H1 (cell line): ENCODE measurements around the gene SPTBN1. TPM values are rescaled to one million over a fixed set of nuclear protein-coding genes. Genes with fewer than 3 reads are reported as not detected.

Experiments used
- CTCF ChIA-PET: fragments of 300-600 bp; sonication (Branson Sonifier 250); formaldehyde crosslinking; loops from one replicate; lab custom pipeline; 2021; ENCODE audit not compliant: partially characterized antibody; lab: Charles Lee
- POLR2A ChIA-PET: fragments of 300-600 bp; sonication (Branson Sonifier 250); formaldehyde crosslinking; loops from one replicate; lab custom pipeline; 2021; ENCODE audit warnings: inconsistent platforms; ENCODE audit not compliant: partially characterized antibody; lab: Charles Lee
- DNase-seq, 2 experiments: peaks; one replicate each; pipeline versions ENCODE4 v3.0.0 to v3.0.0-alpha.2; 2010 to 2022; ENCODE audit warnings: low spot score in 2 of 2, low read depth in 1 of 2, mixed read lengths in 1 of 2
- FAIRE-seq: peaks from 2 replicates; lab custom pipeline; 2011; peaks lifted over from hg19 to GRCh38; lab: Jason Lieb, UNC
- H2AFZ ChIP-seq: 2 replicates; pipeline ENCODE4 v1.8.1; 2012; ENCODE audit warnings: low read length, inconsistent platforms
- H2AK5ac ChIP-seq: 2 replicates; pipeline ENCODE4 v1.6.1; 2013; ENCODE audit warnings: low read depth, low read length
- H2BK120ac ChIP-seq: replicated peaks from 2 replicates; pipeline ENCODE3; 2013; ENCODE audit warnings: low read depth, low read length, inconsistent platforms
- H2BK12ac ChIP-seq: 2 replicates; pipeline ENCODE4 v1.6.1; 2013; ENCODE audit warnings: low read depth, low read length
- H2BK15ac ChIP-seq: 2 replicates; pipeline ENCODE4 v1.6.1; 2013; ENCODE audit warnings: low read length
- H2BK20ac ChIP-seq: 2 replicates; pipeline ENCODE4 v1.6.1; 2013; ENCODE audit warnings: low read length
- H2BK5ac ChIP-seq: 2 replicates; pipeline ENCODE4 v1.6.1; 2013; ENCODE audit warnings: low read depth, low read length
- H3K14ac ChIP-seq: 2 replicates; pipeline ENCODE4 v1.6.1; 2013; ENCODE audit warnings: inconsistent platforms; ENCODE audit not compliant: insufficient read length
- H3K18ac ChIP-seq: 2 replicates; pipeline ENCODE4 v1.6.1; 2013; ENCODE audit warnings: low read length; ENCODE audit errors: extremely low read depth
- H3K23ac ChIP-seq: 2 replicates; pipeline ENCODE4 v1.6.1; 2013; ENCODE audit warnings: inconsistent platforms; ENCODE audit not compliant: insufficient read length
- H3K23me2 ChIP-seq: 2 replicates; pipeline ENCODE4 v1.6.1; 2013; ENCODE audit warnings: low read depth, low read length
- H3K27ac ChIP-seq: 2 replicates; pipeline ENCODE4 v1.6.1; 2011; ENCODE audit warnings: low read depth, low read length, inconsistent platforms
- H3K27me3 ChIP-seq, 4 experiments: replicated peaks in 1 of 4; 1 replicate in 1 of 4; 2 replicates in 3 of 4; pipeline versions ENCODE4 v1.6.1 to v1.8.1; 2011 to 2013; ENCODE audit warnings: low read length in 3 of 4, mild to moderate bottlenecking in 3 of 4, inconsistent platforms in 2 of 4, mixed read lengths in 2 of 4, moderate library complexity in 1 of 4; ENCODE audit not compliant: control insufficient read depth in 3 of 4, insufficient read depth in 3 of 4; ENCODE audit errors: extremely low read depth in 1 of 4
- H3K36me3 ChIP-seq, 4 experiments: 2 replicates each; pipeline versions ENCODE4 v1.6.1 to v1.8.1; 2011 to 2013; ENCODE audit warnings: mild to moderate bottlenecking in 4 of 4, low read length in 3 of 4, moderate library complexity in 2 of 4, control low read depth in 1 of 4, inconsistent platforms in 1 of 4; ENCODE audit not compliant: insufficient read depth in 4 of 4, control insufficient read depth in 2 of 4
- H3K4ac ChIP-seq: replicated peaks from 2 replicates; pipeline ENCODE3; 2013; ENCODE audit warnings: low read length, low read depth, mixed read lengths, inconsistent platforms; ENCODE audit not compliant: insufficient read length
- H3K4me1 ChIP-seq, 4 experiments: replicated peaks in 1 of 4; 1 replicate in 1 of 4; 2 replicates in 3 of 4; pipeline versions ENCODE4 v1.6.1 to v1.8.1; 2011 to 2013; ENCODE audit warnings: low read length in 3 of 4, inconsistent platforms in 2 of 4, mixed read lengths in 1 of 4; ENCODE audit not compliant: insufficient read depth in 4 of 4, control insufficient read depth in 3 of 4
- H3K4me2 ChIP-seq, 2 experiments: 2 replicates each; pipeline versions ENCODE4 v1.6.1 to v1.8.1; 2011 to 2013; ENCODE audit warnings: low read depth in 2 of 2, low read length in 2 of 2, control low read depth in 1 of 2, inconsistent platforms in 1 of 2, mild to moderate bottlenecking in 1 of 2; ENCODE audit not compliant: insufficient read depth in 1 of 2
- H3K4me3 ChIP-seq, 4 experiments: fragments of 200-600, 300-600 bp in 1 of 4; sonication (generic), shearing (Covaris generic), sonication (Bioruptor Twin) in 1 of 4; 2 replicates each; pipeline versions ENCODE4 v1.5.1 to v1.8.1; 2011 to 2016; ENCODE audit warnings: low read length in 4 of 4, low read depth in 3 of 4, control low read depth in 2 of 4, inconsistent platforms in 2 of 4, mild to moderate bottlenecking in 2 of 4, mixed read lengths in 1 of 4, moderate library complexity in 1 of 4; ENCODE audit not compliant: insufficient read depth in 2 of 4; ENCODE audit errors: extremely low read depth in 1 of 4
- H3K56ac ChIP-seq: replicated peaks from 2 replicates; pipeline ENCODE3; 2013; ENCODE audit warnings: low read depth, mild to moderate bottlenecking, mixed read lengths, low read length, inconsistent platforms; ENCODE audit not compliant: insufficient read length
- H3K79me1 ChIP-seq: 2 replicates; pipeline ENCODE4 v1.6.1; 2013; ENCODE audit warnings: low read depth, low read length, control low read depth
- H3K79me2 ChIP-seq, 2 experiments: 2 replicates each; pipeline versions ENCODE4 v1.6.1 to v1.8.1; 2012 to 2013; ENCODE audit warnings: low read length in 2 of 2, mild to moderate bottlenecking in 2 of 2, inconsistent platforms in 1 of 2; ENCODE audit not compliant: insufficient read depth in 2 of 2, control insufficient read depth in 1 of 2
- H3K9ac ChIP-seq, 4 experiments: replicated peaks in 1 of 4; 1 replicate in 1 of 4; 2 replicates in 3 of 4; pipeline versions ENCODE4 v1.6.1 to v1.8.1; 2011 to 2013; ENCODE audit warnings: low read depth in 3 of 4, low read length in 3 of 4, control low read depth in 2 of 4, mild to moderate bottlenecking in 2 of 4, moderate library complexity in 2 of 4, inconsistent platforms in 1 of 4; ENCODE audit errors: extremely low read depth in 1 of 4
- H3K9me3 ChIP-seq, 2 experiments: 2 replicates each; pipeline versions ENCODE4 v1.6.1 to v1.8.1; 2012 to 2013; ENCODE audit warnings: mild to moderate bottlenecking in 2 of 2, moderate library complexity in 2 of 2, control low read depth in 1 of 2, inconsistent platforms in 1 of 2, low read depth in 1 of 2, low read length in 1 of 2, mixed read lengths in 1 of 2; ENCODE audit not compliant: insufficient read depth in 2 of 2
- H4K20me1 ChIP-seq, 2 experiments: replicated peaks in 1 of 2; 2 replicates each; pipeline versions ENCODE3 to v1.8.1; 2011 to 2013; ENCODE audit warnings: inconsistent platforms in 2 of 2, low read length in 2 of 2, mild to moderate bottlenecking in 1 of 2; ENCODE audit not compliant: insufficient read depth in 2 of 2, control insufficient read depth in 1 of 2
- H4K5ac ChIP-seq: 2 replicates; pipeline ENCODE4 v1.6.1; 2013; ENCODE audit warnings: low read length, low read depth, mixed read lengths, inconsistent platforms; ENCODE audit not compliant: insufficient read length
- H4K8ac ChIP-seq: 2 replicates; pipeline ENCODE4 v1.8.0; 2013; ENCODE audit warnings: mild to moderate bottlenecking, moderate library complexity, low read length, inconsistent platforms; ENCODE audit not compliant: insufficient read depth; ENCODE audit errors: extremely low read depth
- H4K91ac ChIP-seq: replicated peaks from 2 replicates; pipeline ENCODE3; 2013; ENCODE audit warnings: low read length, mixed read lengths, inconsistent platforms; ENCODE audit not compliant: insufficient read length
- ASH2L ChIP-seq: fragments of 200-600, 300-600 bp; sonication (generic); IDR thresholded peaks from one replicate; pipeline ENCODE4 v1.7.1; 2017; ENCODE audit warnings: low read length
- EGR1 ChIP-seq: IDR thresholded peaks from 2 replicates; pipeline ENCODE4 v1.6.1; 2011; ENCODE audit warnings: low read depth, low read length, borderline replicate concordance
- FOSL1 ChIP-seq: IDR thresholded peaks from 2 replicates; pipeline ENCODE4 v1.6.1; 2011; ENCODE audit warnings: mild to moderate bottlenecking, low read depth, low read length, moderate library complexity; ENCODE audit not compliant: insufficient read depth
- KDM5A ChIP-seq: fragments of 200-600 bp; IDR thresholded peaks from 2 replicates; pipeline ENCODE4 v1.7.1; 2012; ENCODE audit warnings: mild to moderate bottlenecking, low read length, inconsistent platforms, mixed read lengths
- MAFK ChIP-seq: IDR thresholded peaks from 2 replicates; pipeline ENCODE4 v1.6.1; 2012; ENCODE audit warnings: low read depth, mild to moderate bottlenecking, improper control_type of control experiment, low read length
- NANOG ChIP-seq: IDR thresholded peaks from 2 replicates; pipeline ENCODE4 v1.6.1; 2011; ENCODE audit warnings: low read length, low read depth, mild to moderate bottlenecking, inconsistent platforms; ENCODE audit not compliant: insufficient read depth, poor library complexity, severe bottlenecking
- POLR2AphosphoS5 ChIP-seq: IDR thresholded peaks from 2 replicates; pipeline ENCODE4 v1.6.1; 2011; ENCODE audit warnings: low read depth, low read length
- RBBP5 ChIP-seq: IDR thresholded peaks from 2 replicates; pipeline ENCODE4 v1.7.1; 2012; ENCODE audit warnings: low read depth, mild to moderate bottlenecking, inconsistent platforms, low read length, moderate library complexity, borderline replicate concordance
- WGBS, 2 experiments: shearing (Covaris generic) in 1 of 2; methylation state at CpG; one replicate each; pipeline versions ENCODE4 v1.1.6 to v1.1.7; 2013 to 2015; ENCODE audit warnings: low lambda C conversion rate in 2 of 2, mixed read lengths in 2 of 2, inconsistent platforms in 1 of 2, low coverage in 1 of 2, missing lambda C conversion rate in 1 of 2; ENCODE audit not compliant: insufficient replicate concordance in 2 of 2, insufficient coverage in 1 of 2, insufficient read length in 1 of 2; ENCODE audit errors: extremely low coverage in 1 of 2, missing lambda C conversion rate in 1 of 2; 5-methylcytosine and 5-hydroxymethylcytosine counted together
- polyA plus RNA-seq, 7 experiments: library from polyadenylated mRNA; depleted of rRNA in 3 of 7; stranded (reverse) in 5 of 7; unstranded in 2 of 7; fragments of >200 nt in 5 of 7; fragments of 200-250 nt in 2 of 7; gene quantifications; 1 replicate in 5 of 7; 2 replicates in 1 of 7; 4 replicates in 1 of 7; pipeline versions ENCODE4 v1.2.1 to v1.2.3, GENCODE V29; 2011 to 2013; ENCODE audit warnings: missing spikeins in 2 of 7, mixed read lengths in 2 of 7
- total RNA-seq: library from RNA; stranded (reverse); fragmentation: NEBNext Ultra II Directional; extraction: Animal tissue kit (Norgen Biotek cat#: 25700); gene quantifications from 2 replicates; pipeline ENCODE4 v1.2.1, GENCODE V29; 2021
- TF ChIP-seq, protein P1 (sequence below): IDR thresholded peaks from 2 replicates; pipeline ENCODE4 v1.6.1; 2011; ENCODE audit warnings: low read length, improper control_type of control experiment

Gene SPTBN1
- total and polyA plus RNA-seq, 2 of the 8 experiments (the other 6 are each of a cell fraction or from before 2014, with no cell fraction given), result 31.8 to 180 TPM

DNA sequence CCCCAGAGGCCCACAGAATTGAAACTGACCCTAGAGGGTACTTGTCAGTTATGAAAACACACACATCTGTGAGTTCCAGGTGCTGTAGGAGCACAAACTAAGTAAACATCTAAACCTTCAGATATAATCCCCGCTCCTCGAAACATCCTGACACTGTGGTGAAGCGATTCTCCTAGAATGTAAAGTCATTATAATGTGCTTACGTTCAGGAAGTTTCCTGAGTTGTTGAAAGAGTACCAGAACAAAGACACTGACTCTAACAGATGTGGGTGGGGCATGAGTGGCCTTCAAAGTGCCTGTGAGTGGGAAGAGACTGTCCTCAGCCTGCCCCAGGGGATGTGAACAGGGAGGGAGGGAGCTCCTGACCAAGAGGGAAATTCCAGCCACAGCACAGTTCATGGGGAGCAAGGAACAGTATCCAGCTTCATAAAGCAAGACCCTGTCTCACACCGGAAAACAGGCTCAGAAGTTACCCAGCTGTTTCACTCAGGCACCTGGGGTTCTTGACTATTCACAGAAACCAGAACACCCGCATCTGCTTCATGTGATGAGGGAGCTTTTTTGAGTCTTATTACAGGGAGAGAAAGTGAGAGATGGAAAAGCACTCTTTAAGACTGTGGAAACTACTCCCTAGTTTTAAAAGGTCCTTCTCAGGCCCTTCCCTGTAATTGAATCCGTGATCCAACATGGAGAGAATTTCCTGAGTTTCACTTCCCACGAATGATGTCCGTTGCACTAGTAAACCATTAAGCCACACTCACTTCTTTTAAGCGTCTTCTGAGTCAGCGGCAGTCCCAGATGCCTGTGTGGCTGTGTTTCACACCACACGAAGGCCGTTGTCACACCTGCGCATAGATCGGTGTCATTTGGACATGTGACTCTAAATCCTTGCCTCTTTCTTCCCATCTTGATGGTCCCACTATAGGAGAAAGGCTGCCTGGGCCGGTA is 178.7 kb downstream of the SPTBN1 start:
- Histone ChIP-seq H3K56ac (no peak overlapping the region), H3K4me3 (no peak overlapping the region), H3K27me3 (no peaks in the 10 kb centered on the region), H3K4ac (no peak overlapping the region), H3K18ac (no peak overlapping the region), H3K79me1 (peaks cover 2% of the 10 kb centered on the region; the same call in 1 of the 2 replicates), H3K36me3 (peaks cover 34 to 86% (median 69%) of the 10 kb centered on the region in 4 experiments), H2AK5ac (no peak overlapping the region), H4K20me1 (peaks cover 0 to 8% of the 10 kb centered on the region in 2 experiments), H4K5ac (no peak overlapping the region), H4K8ac (no peak overlapping the region), H4K91ac (no peak overlapping the region), H2BK12ac (no peak overlapping the region), H3K4me2 (no peak overlapping the region), H3K9ac (no peak overlapping the region), H3K23me2 (no peaks in the 10 kb centered on the region), H2AFZ (no peak overlapping the region), H2BK120ac (no peak overlapping the region), H3K27ac (no peak overlapping the region), H3K79me2 (no peaks in the 10 kb centered on the region), H3K9me3 (no peaks in the 10 kb centered on the region), H2BK5ac (no peak overlapping the region), H3K14ac (no peak overlapping the region), H3K4me1 (peaks cover 0 to 3% (median 0%) of the 10 kb centered on the region in 4 experiments; a peak in 1 of 7 replicates), H3K23ac (no peak overlapping the region), H2BK15ac (no peak overlapping the region), H2BK20ac (no peak overlapping the region)
- WGBS, 2 experiments, result 90% methylated on average over 16 of the region's 16 CpGs; no CpG with 5 or more reads in 1 of the 2 experiments
- peak in 1 of 2 experiments; percentile 21 for DNase-seq
- TF ChIP-seq KDM5A, result no peak
- no peak for TF ChIP-seq FOSL1
- no peak for TF ChIP-seq EGR1
- TF ChIP-seq, protein P1, sequence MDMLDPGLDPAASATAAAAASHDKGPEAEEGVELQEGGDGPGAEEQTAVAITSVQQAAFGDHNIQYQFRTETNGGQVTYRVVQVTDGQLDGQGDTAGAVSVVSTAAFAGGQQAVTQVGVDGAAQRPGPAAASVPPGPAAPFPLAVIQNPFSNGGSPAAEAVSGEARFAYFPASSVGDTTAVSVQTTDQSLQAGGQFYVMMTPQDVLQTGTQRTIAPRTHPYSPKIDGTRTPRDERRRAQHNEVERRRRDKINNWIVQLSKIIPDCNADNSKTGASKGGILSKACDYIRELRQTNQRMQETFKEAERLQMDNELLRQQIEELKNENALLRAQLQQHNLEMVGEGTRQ, result no peak
- peak; percentile 22; the same call in 1 of the 2 replicates for TF ChIP-seq POLR2AphosphoS5
- no peak for TF ChIP-seq MAFK
- no peak for TF ChIP-seq RBBP5
- TF ChIP-seq NANOG, result no peak
- TF ChIP-seq ASH2L, result no peak
- FAIRE-seq, result no peak
- ChIA-PET CTCF (interaction anchor here (0.7 to 2.8 kb wide), 9 partner anchors 10 to 238 kb away, joined by 3 to 8 read pairs (median 4); no protein-coding TSS in a partner anchor), POLR2A (interaction anchor here (0.8 kb wide), 1 partner anchor 76 kb away, joined by 3 read pairs; no protein-coding TSS in a partner anchor)
